GM12878 (cell line): ENCODE measurements around the gene ZNF385A. TPM values are rescaled to one million over a fixed set of nuclear protein-coding genes. Genes with fewer than 3 reads are reported as not detected.

Experiments used
- ASH2L ChIP-seq: fragments of 300-600, 200-600 bp; sonication (generic); IDR thresholded peaks from 2 replicates; pipeline ENCODE4 v1.6.1; 2017; ENCODE audit warnings: low read depth, mild to moderate bottlenecking, borderline replicate concordance
- BACH1 ChIP-seq: fragments of 450-650 bp; IDR thresholded peaks from 2 replicates; pipeline ENCODE4 v1.6.1; 2017; ENCODE audit warnings: mild to moderate bottlenecking, borderline replicate concordance
- CEBPB ChIP-seq, 2 experiments: fragments of 150-350 bp in 1 of 2; IDR thresholded peaks; 2 replicates each; pipeline ENCODE4 v1.6.1; 2012 to 2014; ENCODE audit warnings: low read depth in 2 of 2, low read length in 2 of 2, borderline replicate concordance in 1 of 2, inconsistent platforms in 1 of 2
- CREB1 ChIP-seq: IDR thresholded peaks from 2 replicates; pipeline ENCODE4 v1.6.1; 2012; ENCODE audit warnings: low read depth, mild to moderate bottlenecking, inconsistent platforms
- CUX1 ChIP-seq: IDR thresholded peaks from 2 replicates; pipeline ENCODE4 v1.6.1; 2012; ENCODE audit warnings: improper control_type of control experiment, low read depth, low read length; ENCODE audit not compliant: insufficient replicate concordance
- IKZF1 ChIP-seq: fragments of 450-650 bp; conservative IDR thresholded peaks from 2 replicates; pipeline ENCODE4 v1.6.1; 2017; ENCODE audit warnings: antibody characterized with exemption, mild to moderate bottlenecking
- IKZF2 ChIP-seq, 2 experiments: fragments of 450-650 bp; IDR thresholded peaks; 2 replicates each; pipeline ENCODE4 v1.6.1; 2017; ENCODE audit warnings: mild to moderate bottlenecking in 2 of 2, moderate library complexity in 2 of 2
- NFYB ChIP-seq: IDR thresholded peaks from 2 replicates; pipeline ENCODE4 v1.6.1; 2011; ENCODE audit warnings: low read depth, mild to moderate bottlenecking, low read length, improper control_type of control experiment, moderate library complexity; ENCODE audit not compliant: insufficient read depth
- NR2F1 ChIP-seq: fragments of 450-650 bp; conservative IDR thresholded peaks from 2 replicates; pipeline ENCODE4 v1.6.1; 2017; ENCODE audit warnings: mild to moderate bottlenecking
- RELB ChIP-seq: fragments of 450-650 bp; IDR thresholded peaks from 2 replicates; pipeline ENCODE4 v1.6.1; 2017; ENCODE audit warnings: low read depth, mild to moderate bottlenecking, moderate library complexity
- SREBF2 ChIP-seq: IDR thresholded peaks from 2 replicates; pipeline ENCODE4 v1.6.1; 2012; ENCODE audit warnings: mild to moderate bottlenecking, low read length
- SRF ChIP-seq, 2 experiments: IDR thresholded peaks; 2 replicates each; pipeline ENCODE4 v1.6.1; 2011; ENCODE audit warnings: low read depth in 2 of 2, low read length in 2 of 2, mild to moderate bottlenecking in 1 of 2, moderate library complexity in 1 of 2
- TARDBP ChIP-seq: IDR thresholded peaks from 2 replicates; pipeline ENCODE4 v1.6.1; 2016; ENCODE audit warnings: borderline replicate concordance
- TCF12 ChIP-seq: IDR thresholded peaks from 2 replicates; pipeline ENCODE4 v1.6.1; 2011; ENCODE audit warnings: low read depth, mild to moderate bottlenecking, low read length
- USF2 ChIP-seq: IDR thresholded peaks from 2 replicates; pipeline ENCODE4 v1.6.1; 2011; ENCODE audit warnings: low read depth, low read length, improper control_type of control experiment, borderline replicate concordance
- ZSCAN29 ChIP-seq: fragments of 450-650 bp; IDR thresholded peaks from 2 replicates; pipeline ENCODE4 v1.6.1; 2017; ENCODE audit warnings: mild to moderate bottlenecking, moderate library complexity
- polyA plus RNA-seq, 11 experiments: library from polyadenylated mRNA; depleted of rRNA in 4 of 11; unstranded in 6 of 11; stranded (reverse) in 5 of 11; fragments of >200 nt; fragmentation: Nextera tagmentation in 4 of 11; fragmentation: Illumina TruSeq in 1 of 11; extraction: Ambion mirVana in 4 of 11; extraction: Trizol in 1 of 11; gene quantifications; 1 replicate in 1 of 11; 2 replicates in 10 of 11; pipeline versions ENCODE4 v1.2.1 to v1.2.3, GENCODE V29; 2011 to 2016; ENCODE audit warnings: inconsistent platforms in 2 of 11, missing spikeins in 2 of 11, low read depth in 1 of 11
- total RNA-seq, 4 experiments: library from RNA; depleted of rRNA in 3 of 4; stranded (reverse); fragments of >200 nt in 3 of 4; fragmentation: Illumina TruSeq in 1 of 4; extraction: Trizol in 1 of 4; gene quantifications; 2 replicates each; pipeline versions ENCODE4 v1.2.1 to v1.2.3, GENCODE V29; 2013 to 2021

The ZNF385A gene
- total and polyA plus RNA-seq, 10 of the 15 experiments (the other 5 are each of a cell fraction or from before 2014, with no cell fraction given), result 0.26 to 26.1 (median 4.9) TPM

GRCh38 chr12:54360717-54361456, 23.6 kb downstream of the ZNF385A start (continued):
- TF ChIP-seq NR2F1, result no peak
- peak; percentile 42 to 54; a peak in 3 of 4 replicates for TF ChIP-seq IKZF2 (IDR thresholded peaks at IDR 0.05)
- TF ChIP-seq CREB1, result no peak
- no peak for TF ChIP-seq ZSCAN29
- no peak for TF ChIP-seq SRF (IDR thresholded peaks at IDR 0.05; ENCODE audit: low read depth in 2 of 2, low read length in 2 of 2)
- TF ChIP-seq IKZF1, result peak; percentile 62
- TF ChIP-seq CUX1, result no peak
- no peak for TF ChIP-seq CEBPB (IDR thresholded peaks at IDR 0.05; ENCODE audit: borderline replicate concordance in 1 of 2, low read depth in 2 of 2, low read length in 2 of 2)
- TF ChIP-seq RELB, result 0 out of 2 replicates have a peak, but pooled peaks have one; percentile 22
- TF ChIP-seq TCF12, result no peak
- no peak for TF ChIP-seq NFYB
- no peak for TF ChIP-seq TARDBP
- no peak for TF ChIP-seq BACH1
- no peak for TF ChIP-seq ASH2L
- no peak for TF ChIP-seq SREBF2
- TF ChIP-seq USF2, result no peak
- TF ChIP-seq, all 136 proteins: peak for 10
